NCI-H1694 treated with DMSO at 0.1 percent for 48 hours (cell line): ENCODE results near the gene ATP2A2.

Source experiments
- DNase-seq: peaks from one replicate; lab custom pipeline; 2025; lab: John Stamatoyannopoulos, UW

Gene ATP2A2

GRCh38 chr12:110343736-110344555 is 62.9 kb downstream of the ATP2A2 start:
- no peak for DNase-seq

- DNase-seq: no peak
These were observed 63.6 kb downstream of the ATP2A2 start for GRCh38 chr12:110344657-110345056.

GRCh38 chr12:110345176-110345661 is 64.2 kb downstream of the ATP2A2 start:
- no peak for DNase-seq

- DNase-seq: no peak
These were observed 64.9 kb downstream of the ATP2A2 start for GRCh38 chr12:110345963-110346362.

- no peak for DNase-seq
These were observed 66.7 kb downstream of the ATP2A2 start for GRCh38 chr12:110347767-110348166.

- DNase-seq: no peak
These were observed 67.5 kb downstream of the ATP2A2 start for GRCh38 chr12:110348431-110349059.

GRCh38 chr12:110349096-110349495 is 68.0 kb downstream of the ATP2A2 start:
- no peak for DNase-seq

GRCh38 chr12:110349514-110350151 is 68.6 kb downstream of the ATP2A2 start:
- DNase-seq: no peak

- DNase-seq: no peak
These were observed 70.1 kb downstream of the ATP2A2 start for GRCh38 chr12:110351119-110351518.

- peak; percentile 2 for DNase-seq
These were observed 71.4 kb downstream of the ATP2A2 start for GRCh38 chr12:110352401-110352800.

GRCh38 chr12:110353211-110353965 is 72.3 kb downstream of the ATP2A2 start:
- DNase-seq: no peak

GRCh38 chr12:110354172-110354780 is 73.2 kb downstream of the ATP2A2 start:
- peak; percentile 29 for DNase-seq

- DNase-seq: peak; percentile 57
These were observed 74.0 kb downstream of the ATP2A2 start for GRCh38 chr12:110355073-110355472.

- DNase-seq: peak; percentile 69
These were observed 77.5 kb downstream of the ATP2A2 start for GRCh38 chr12:110358384-110359097.

- DNase-seq: no peak
These were observed 80.2 kb downstream of the ATP2A2 start for GRCh38 chr12:110361216-110361615.

GRCh38 chr12:110365489-110366320 is 84.7 kb downstream of the ATP2A2 start:
- peak; percentile 15 for DNase-seq

GRCh38 chr12:110366321-110367142 is 85.5 kb downstream of the ATP2A2 start:
- DNase-seq: peak; percentile 49

GRCh38 chr12:110367181-110367864 is 86.3 kb downstream of the ATP2A2 start:
- peak; percentile 65 for DNase-seq

- no peak for DNase-seq
These were observed 88.9 kb downstream of the ATP2A2 start for GRCh38 chr12:110369992-110370391.
